Muscle of leg (tissue), 11 donors: ENCODE data around the gene EFNA1. TPM values are rescaled to one million over a fixed set of nuclear protein-coding genes. Genes with fewer than 3 reads are reported as not detected.
"Not testable (repeated sequence)": the region's sequence is repeated elsewhere in the genome, so short reads cannot be mapped to it uniquely, and the experiment has no call there.

Source experiments
- DNase-seq: peaks from one replicate; pipeline ENCODE4 v3.0.0; 2013
- H3K27ac ChIP-seq: one replicate; pipeline ENCODE4 v1.5.1; 2013; ENCODE audit warnings: mild to moderate bottlenecking, low read length, control low read depth
- H3K27me3 ChIP-seq: one replicate; pipeline ENCODE4 v1.6.1; 2013; ENCODE audit warnings: low read length; ENCODE audit not compliant: control insufficient read depth, insufficient read depth
- H3K36me3 ChIP-seq: one replicate; pipeline ENCODE4 v1.6.1; 2013; ENCODE audit warnings: low read length; ENCODE audit not compliant: control insufficient read depth, insufficient read depth
- H3K4me1 ChIP-seq: one replicate; pipeline ENCODE4 v1.6.1; 2013; ENCODE audit warnings: low read length; ENCODE audit not compliant: control insufficient read depth, insufficient read depth
- H3K4me3 ChIP-seq: one replicate; pipeline ENCODE4 v1.5.1; 2013; ENCODE audit warnings: low read length, control low read depth
- H3K9me3 ChIP-seq: replicated peaks from 2 replicates; pipeline ENCODE4 v1.6.1; 2013; ENCODE audit warnings: low read depth, low read length; ENCODE audit not compliant: control insufficient read depth
- WGBS: methylation state at CpG from one replicate; pipeline ENCODE4 v1.1.5; 2013; ENCODE audit warnings: missing lambda C conversion rate; ENCODE audit not compliant: insufficient coverage; 5-methylcytosine and 5-hydroxymethylcytosine counted together
- polyA plus RNA-seq, 8 donors: library from polyadenylated mRNA; unstranded; fragments of 120-200 nt; gene quantifications; one replicate each; pipeline versions ENCODE4 v1.2.1 to v1.2.3, GENCODE V29; 2013; ENCODE audit warnings: inconsistent platforms in 1 of 8, low replicate concordance in 1 of 8; ENCODE audit not compliant: insufficient read length in 8 of 8, insufficient read depth in 1 of 8
- total RNA-seq: library from RNA; stranded (reverse); fragments of 120-200 nt; gene quantifications from one replicate; pipeline ENCODE4 v1.2.4, GENCODE V29; 2013

The EFNA1 gene
- total and polyA plus RNA-seq, 9 donors, result 15.3 to 37.5 (median 24.3) TPM

- peaks cover 6% of the 10 kb centered on the region for H3K27me3 ChIP-seq
- no peak overlapping the region for H3K27ac ChIP-seq
- no peaks in the 10 kb centered on the region for H3K36me3 ChIP-seq
- H3K4me1 ChIP-seq, result no peaks in the 10 kb centered on the region
- WGBS, result 71% methylated on average over 6 of the region's 12 CpGs
- no peak for DNase-seq
- no peak overlapping the region for H3K4me3 ChIP-seq
- H3K9me3 ChIP-seq, result no peaks in the 10 kb centered on the region
Observed at GRCh38 chr1:155107309-155108264, 20.1 kb upstream of the EFNA1 start.

GRCh38 chr1:155108296-155108695 is 19.4 kb upstream of the EFNA1 start:
- Histone ChIP-seq H3K36me3 (no peaks in the 10 kb centered on the region), H3K27me3 (peaks cover 6% of the 10 kb centered on the region), H3K9me3 (no peaks in the 10 kb centered on the region), H3K27ac (no peak overlapping the region), H3K4me1 (no peaks in the 10 kb centered on the region), H3K4me3 (no peak overlapping the region)
- WGBS, result 74% methylated on average over 4 of the region's 5 CpGs
- no peak for DNase-seq

GRCh38 chr1:155110381-155110780 is 17.3 kb upstream of the EFNA1 start:
- Histone ChIP-seq H3K4me1 (no peaks in the 10 kb centered on the region), H3K9me3 (no peaks in the 10 kb centered on the region), H3K27me3 (peaks cover 6% of the 10 kb centered on the region), H3K36me3 (no peaks in the 10 kb centered on the region), H3K27ac (no peak overlapping the region), H3K4me3 (no peak overlapping the region)
- no peak for DNase-seq
- 62% methylated on average over 3 of the region's 8 CpGs for WGBS

GRCh38 chr1:155110826-155111225 is 16.9 kb upstream of the EFNA1 start:
- 41% methylated on average over 7 of the region's 8 CpGs for WGBS
- Histone ChIP-seq H3K4me3 (no peak overlapping the region), H3K27me3 (peaks cover 6% of the 10 kb centered on the region), H3K4me1 (no peaks in the 10 kb centered on the region), H3K9me3 (no peaks in the 10 kb centered on the region), H3K27ac (no peak overlapping the region), H3K36me3 (no peaks in the 10 kb centered on the region)
- DNase-seq, result no peak

- DNase-seq, result no peak
- WGBS, result 86% methylated on average over 1 of the region's 5 CpGs
Observed at GRCh38 chr1:155113450-155113980, 14.2 kb upstream of the EFNA1 start.

GRCh38 chr1:155116113-155116764 is 11.4 kb upstream of the EFNA1 start:
- no peak for DNase-seq
- no peaks in the 10 kb centered on the region for H3K36me3 ChIP-seq
- H3K27me3 ChIP-seq, result peaks cover 33% of the 10 kb centered on the region
- H3K4me1 ChIP-seq, result no peaks in the 10 kb centered on the region
- WGBS, result 74% methylated on average over 4 of the region's 5 CpGs
- H3K27ac ChIP-seq, result no peak overlapping the region
- no peaks in the 10 kb centered on the region for H3K9me3 ChIP-seq
- H3K4me3 ChIP-seq, result no peak overlapping the region

More at GRCh38 chr1:155113450-155113980, 14.2 kb upstream of the EFNA1 start:
- Histone ChIP-seq H3K4me1 (no peaks in the 10 kb centered on the region), H3K27me3 (peaks cover 14% of the 10 kb centered on the region), H3K4me3 (no peak overlapping the region), H3K9me3 (no peaks in the 10 kb centered on the region), H3K27ac (no peak overlapping the region), H3K36me3 (no peaks in the 10 kb centered on the region)

GRCh38 chr1:155117610-155118009 is 10.1 kb upstream of the EFNA1 start:
- H3K36me3 ChIP-seq, result no peaks in the 10 kb centered on the region

GRCh38 chr1:155118090-155118489 is 9.6 kb upstream of the EFNA1 start:
- H3K36me3 ChIP-seq, H3K4me3 ChIP-seq, DNase-seq, H3K27ac ChIP-seq, H3K9me3 ChIP-seq, H3K4me1 ChIP-seq: not testable (repeated sequence)
- WGBS, result 71% methylated on average over 1 of the region's 7 CpGs
- H3K27me3 ChIP-seq, result peaks cover 32% of the 10 kb centered on the region

More at GRCh38 chr1:155117610-155118009, 10.1 kb upstream of the EFNA1 start:
- H3K27ac ChIP-seq, result no peak overlapping the region
- no peak overlapping the region for H3K4me3 ChIP-seq
- peaks cover 32% of the 10 kb centered on the region for H3K27me3 ChIP-seq
- no peaks in the 10 kb centered on the region for H3K4me1 ChIP-seq
- DNase-seq, result no peak
- no peaks in the 10 kb centered on the region for H3K9me3 ChIP-seq
- WGBS, result 35% methylated on average over 2 of the region's 4 CpGs

GRCh38 chr1:155120253-155120652 is 7.4 kb upstream of the EFNA1 start:
- Histone ChIP-seq H3K4me3 (no peak overlapping the region), H3K4me1 (no peaks in the 10 kb centered on the region), H3K27me3 (peaks cover 43% of the 10 kb centered on the region), H3K9me3 (no peaks in the 10 kb centered on the region), H3K36me3 (no peaks in the 10 kb centered on the region), H3K27ac (no peak overlapping the region)
- no peak for DNase-seq
- WGBS, result no CpG with 5 or more reads among the region's 6 CpGs

- Histone ChIP-seq H3K9me3 (no peaks in the 10 kb centered on the region), H3K27ac (no peak overlapping the region), H3K4me3 (no peak overlapping the region), H3K4me1 (peaks cover 6% of the 10 kb centered on the region), H3K36me3 (no peaks in the 10 kb centered on the region), H3K27me3 (peaks cover 52% of the 10 kb centered on the region)
- DNase-seq, result no peak
- 84% methylated on average over 2 of the region's 2 CpGs for WGBS
Observed at GRCh38 chr1:155121249-155121648, 6.4 kb upstream of the EFNA1 start.
